PFSK-1 (cell line): ENCODE data around the gene PISD.

Source experiments
- POLR2AphosphoS5 ChIP-seq: IDR thresholded peaks from 2 replicates; pipeline ENCODE4 v1.6.1; 2012; ENCODE audit warnings: low read depth, mild to moderate bottlenecking, control low read depth, low read length, moderate library complexity
- TAF1 ChIP-seq: IDR thresholded peaks from 2 replicates; pipeline ENCODE4 v1.6.1; 2012; ENCODE audit warnings: low read length, control low read depth, borderline replicate concordance; ENCODE audit not compliant: insufficient read depth

GRCh38 chr22:31637447-31637890 is 24.5 kb downstream of the PISD start:
- TF ChIP-seq POLR2AphosphoS5 (no peak), TAF1 (no peak)
